ENCODE results near the gene SLC2A6.

SLC2A6 gene

DNA sequence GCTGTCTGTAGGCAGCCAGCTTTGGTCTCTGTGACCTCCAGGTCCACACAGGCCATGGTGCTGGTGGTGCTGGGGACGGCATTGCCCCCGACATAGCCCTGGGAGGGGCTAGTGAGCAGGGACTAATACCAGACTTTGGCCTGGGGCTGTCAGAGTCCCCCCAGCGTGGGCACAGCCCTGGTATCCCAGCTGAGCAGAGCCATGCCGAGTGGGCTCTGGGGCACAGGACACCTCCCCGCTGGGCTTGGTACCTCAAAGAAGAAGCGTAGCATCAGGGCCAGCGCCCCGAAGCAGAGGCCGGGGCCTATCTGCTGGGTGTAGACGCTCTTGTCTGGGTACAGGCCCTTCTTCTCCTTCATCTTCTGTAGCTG lies 36.3 kb upstream of the SLC2A6 start:
- DNase-seq: no peak

DNA sequence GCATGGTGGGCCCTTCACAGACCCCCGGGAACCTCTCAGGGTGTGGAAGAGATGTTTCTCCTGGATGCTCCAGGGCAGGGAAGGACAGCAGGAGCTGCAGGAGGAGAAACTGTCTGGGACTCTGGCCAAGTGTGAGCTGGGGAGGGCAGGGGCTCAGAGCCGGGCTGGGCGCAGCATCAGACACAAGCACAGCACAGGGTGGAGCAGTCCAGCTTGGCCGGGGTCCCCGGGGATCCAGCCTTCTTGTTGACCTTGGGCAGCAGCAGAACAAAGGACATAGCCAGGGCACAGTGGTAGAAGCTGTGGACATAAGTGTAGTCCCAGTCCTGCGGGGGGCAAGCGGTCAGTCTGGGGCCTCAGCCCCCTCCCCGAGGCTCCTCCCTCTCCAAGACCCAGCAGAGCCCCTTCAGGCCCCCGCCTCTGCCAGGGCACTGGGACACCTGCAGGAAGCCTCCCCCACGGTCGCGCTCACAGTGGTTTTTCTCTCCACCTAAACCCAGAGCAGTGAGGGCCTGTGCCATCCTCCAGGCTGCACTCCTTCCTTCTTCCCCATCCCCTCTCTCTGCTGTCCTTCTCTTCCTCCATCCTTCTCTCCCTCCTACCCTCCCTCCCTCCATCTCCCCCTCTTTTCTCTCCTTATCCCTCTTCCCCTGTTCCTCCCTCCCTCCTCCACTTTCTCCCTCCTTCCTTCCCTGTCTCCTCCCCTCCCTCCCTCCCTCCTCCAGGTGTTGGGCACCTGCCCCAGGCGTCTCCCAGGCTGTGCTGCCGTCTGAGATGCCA lies 35.8 kb upstream of the SLC2A6 start:
- peak; percentile 79 for DNase-seq

DNA sequence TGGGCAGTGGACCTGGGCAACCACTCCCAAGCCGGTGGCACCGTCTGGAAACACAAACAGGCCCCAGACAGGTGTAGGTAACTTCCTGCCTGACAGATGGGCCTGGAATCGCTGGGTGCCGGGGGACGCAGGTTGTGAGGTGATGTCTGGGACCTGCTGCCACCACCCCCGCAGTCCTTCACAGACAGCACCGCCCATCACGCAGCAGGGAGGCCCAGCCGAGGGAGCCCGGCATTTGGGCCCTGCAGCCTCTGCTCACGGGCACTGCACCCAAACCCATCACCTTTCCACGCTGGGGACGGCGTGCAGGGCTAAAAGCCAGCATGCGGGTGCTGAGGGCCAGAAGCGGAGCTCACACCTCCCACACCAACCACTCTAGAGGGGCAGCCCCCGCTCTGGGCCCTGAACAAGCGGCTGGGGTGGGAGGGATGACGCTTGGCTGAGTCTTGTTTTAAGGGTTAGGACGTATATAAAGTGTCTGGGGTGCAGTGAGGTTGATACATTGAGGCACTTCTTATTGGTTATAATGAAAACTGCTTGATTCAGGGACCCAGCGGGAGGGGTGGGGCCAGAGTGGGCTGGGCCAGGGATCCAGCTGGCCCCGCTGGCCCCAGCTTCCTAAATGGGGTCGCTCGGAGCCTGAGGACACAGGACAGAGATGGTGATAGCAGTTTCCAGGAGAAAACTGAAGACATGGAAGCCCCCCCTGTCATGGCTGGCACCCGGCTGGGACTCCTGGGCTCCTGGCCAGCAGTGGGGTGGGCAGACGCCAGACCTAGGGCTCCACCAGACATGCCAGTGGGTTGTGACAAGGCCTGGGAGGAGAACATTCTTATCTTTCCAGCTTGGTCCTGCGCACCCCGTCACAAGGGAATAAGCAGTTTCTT lies 34.6 kb upstream of the SLC2A6 start:
- DNase-seq: peak; percentile 64

DNA sequence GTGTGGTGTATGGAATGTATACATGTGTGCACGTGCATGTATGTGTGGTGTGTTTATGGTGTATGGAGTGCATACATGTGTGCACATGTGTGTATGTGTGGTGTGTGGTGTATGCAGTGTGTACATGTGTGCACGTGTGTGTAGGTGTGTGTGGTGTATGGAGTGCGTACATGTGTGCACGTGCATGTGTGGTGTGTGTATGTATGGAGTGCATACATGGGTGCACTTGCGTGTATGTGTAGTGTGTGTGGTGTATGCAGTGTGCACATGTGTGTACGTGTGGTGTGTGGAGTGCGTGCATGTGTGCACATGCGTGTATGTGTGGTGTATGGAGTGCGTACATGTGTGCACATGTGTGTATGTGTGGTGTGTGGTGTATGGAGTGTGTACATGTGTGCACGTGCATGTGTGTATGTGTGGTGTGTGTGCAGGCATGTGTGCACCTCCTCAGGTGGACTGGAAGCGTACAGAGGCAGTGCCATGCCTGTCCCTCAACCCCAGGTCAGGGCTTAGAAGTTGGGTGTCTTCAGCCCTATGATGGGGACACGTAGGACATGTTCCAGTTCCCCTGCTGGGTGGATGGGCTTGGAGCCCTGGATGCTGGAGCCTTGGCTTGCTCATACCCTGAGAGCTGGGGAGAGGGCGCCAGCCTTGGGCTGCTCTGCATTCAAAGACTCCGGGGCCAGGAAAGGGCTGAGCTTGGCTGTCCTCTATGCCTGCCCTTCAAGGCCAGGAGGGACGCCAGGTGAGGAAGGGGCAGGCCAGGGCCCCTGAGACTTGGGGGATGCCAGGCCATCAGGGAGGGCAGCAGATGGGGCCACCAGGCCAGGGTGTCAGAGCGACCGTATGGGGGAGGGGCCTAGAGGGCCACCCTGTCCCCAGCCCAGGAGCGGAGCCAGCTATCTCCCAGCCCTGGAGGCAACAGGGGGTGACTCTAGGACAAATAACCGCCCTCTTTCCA lies 33.6 kb upstream of the SLC2A6 start:
- DNase-seq: no peak

DNA sequence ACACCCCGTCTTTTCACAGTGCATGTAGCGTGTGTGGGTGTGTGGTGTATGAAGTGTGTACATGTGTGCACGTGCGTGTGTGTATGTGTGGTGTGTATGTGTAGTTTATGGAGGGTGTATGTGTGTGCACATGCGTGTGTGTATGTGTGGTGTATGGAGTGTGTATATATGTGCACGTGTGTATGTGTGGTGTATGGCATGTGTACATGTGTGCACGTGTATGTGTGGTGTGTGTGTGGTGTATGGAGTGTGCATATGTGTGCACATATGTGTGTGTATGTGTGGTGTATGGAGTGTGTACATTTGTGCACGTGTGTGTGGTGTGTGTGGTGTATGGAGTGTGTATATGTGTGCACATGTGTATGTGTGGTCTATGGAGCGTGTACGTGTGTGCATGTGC lies 32.7 kb upstream of the SLC2A6 start:
- no peak for DNase-seq

DNA sequence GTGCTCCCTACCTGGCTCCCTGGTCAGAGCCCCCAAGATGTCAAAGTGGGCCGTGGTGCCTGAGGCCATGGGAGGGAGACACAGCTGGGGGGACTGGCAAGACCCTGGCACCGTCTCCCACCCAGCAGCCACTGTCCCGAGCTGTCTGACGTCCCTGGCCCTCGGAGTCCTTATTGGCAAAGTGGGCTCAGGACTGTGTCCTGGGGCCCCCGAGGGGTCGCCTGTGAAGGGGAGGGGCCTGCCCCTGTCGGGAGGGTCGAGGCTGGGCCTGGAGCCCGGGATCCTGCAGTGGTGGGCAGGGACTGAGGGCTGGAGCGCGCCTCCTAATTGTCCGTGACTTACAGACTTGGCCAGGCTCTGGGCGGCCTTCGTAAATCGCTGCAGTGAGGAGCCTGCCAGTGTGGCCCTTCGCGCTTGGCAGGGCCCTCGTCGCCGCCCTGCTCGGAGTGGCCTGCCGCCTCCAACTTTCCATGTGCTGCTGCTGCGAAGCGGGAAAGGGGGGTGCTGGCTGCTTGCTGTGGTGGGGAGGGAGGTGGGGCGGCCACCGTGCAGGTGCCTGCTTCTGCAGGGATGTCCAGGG lies 32.1 kb upstream of the SLC2A6 start:
- no peak for DNase-seq

DNA sequence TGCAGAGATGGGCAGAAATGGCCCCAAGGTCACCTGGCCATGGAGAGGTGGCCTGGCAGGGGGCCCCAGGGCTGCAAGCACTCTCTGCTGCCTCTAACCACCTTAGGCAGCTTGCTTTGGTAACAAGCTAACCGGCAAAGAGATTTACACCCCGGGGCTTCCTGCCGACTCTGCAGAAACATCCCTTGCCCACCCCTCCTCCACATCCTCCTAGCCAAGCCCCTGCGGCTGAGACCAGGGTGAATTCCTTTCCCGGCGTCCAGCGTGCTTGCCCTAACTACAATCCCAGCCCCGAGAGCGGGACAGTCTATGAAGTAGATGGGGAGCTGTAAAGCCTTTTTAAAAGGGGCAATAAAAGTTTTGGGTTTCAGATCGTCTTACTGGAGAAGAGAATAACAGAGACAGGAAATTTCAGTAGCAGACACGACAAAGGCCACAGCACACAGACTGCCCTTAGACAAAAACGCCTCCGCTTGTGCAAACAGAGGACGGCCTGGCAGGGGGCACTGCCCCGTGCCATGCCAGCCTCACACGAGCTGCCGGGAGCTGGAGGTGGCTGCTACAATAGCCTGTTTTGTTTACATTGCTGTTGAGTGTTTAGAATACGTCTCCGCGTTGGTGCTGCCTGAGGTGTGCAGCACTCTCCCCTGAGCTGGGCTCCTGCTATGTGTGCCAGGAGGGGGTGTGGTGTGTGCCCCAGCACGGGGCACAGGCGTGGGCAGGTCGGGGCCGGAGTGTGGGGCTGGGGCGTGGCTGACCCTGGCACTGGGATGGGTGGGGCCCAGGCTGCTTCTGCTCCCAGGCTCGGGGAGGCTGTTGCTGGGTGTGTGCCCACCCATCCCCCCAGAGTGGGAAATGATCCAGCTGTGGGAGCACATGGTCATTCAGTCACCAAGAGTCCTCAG lies 30.5 kb upstream of the SLC2A6 start:
- DNase-seq: peak; percentile 83

DNA sequence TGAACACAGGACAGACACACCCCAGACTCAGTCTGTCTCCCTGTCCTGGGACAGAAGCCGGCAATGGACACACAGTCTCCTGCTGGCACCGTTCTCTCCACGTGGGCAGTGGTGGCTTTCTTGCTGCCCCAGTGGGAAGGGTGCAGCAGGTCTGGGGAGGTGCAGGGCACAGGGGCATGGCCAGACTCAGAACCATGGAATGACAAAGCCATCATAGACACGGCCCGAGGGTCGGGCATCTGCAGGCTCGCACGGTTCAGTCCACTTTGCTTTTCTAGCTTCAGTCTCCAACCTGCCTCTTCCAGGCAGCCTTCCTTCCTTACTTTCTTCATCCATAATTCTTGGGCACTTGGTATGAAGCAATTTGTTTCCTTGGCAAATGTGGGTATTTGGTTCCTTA lies 29.1 kb upstream of the SLC2A6 start:
- no peak for DNase-seq

DNA sequence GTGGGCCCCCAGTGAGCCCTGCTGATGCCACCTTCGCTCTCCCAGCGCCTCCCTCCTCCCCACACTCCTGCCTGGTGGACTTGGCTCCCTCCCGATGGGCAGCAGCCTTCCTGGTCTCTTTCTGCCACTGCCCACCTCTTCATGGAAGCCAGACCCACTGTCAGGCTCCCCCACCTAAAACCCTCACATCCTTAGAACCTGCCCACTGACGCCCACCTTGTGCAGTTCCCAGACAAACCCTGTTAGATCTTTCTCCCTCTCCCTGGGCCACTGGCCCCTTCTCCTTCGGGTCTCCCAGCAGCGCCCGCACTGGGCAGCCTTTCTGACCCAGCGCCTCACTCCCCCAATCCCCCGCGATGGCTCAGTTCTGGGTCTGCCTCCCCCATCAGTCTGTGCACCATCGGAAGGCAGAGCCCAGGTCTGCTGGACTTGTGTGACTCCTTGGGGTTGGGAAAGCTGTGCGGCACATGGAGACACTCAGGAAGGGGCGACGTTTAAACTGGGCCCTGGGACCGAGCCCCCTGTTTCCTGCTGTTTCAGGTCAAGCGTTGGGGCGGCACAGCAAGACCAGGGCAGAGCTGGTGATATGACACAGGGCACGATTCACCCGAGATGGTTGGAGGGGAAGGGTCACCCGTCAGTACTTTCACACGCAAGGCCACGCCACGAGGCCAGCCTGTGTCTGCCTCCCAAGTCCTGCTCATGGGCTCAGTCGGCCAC lies 28.5 kb upstream of the SLC2A6 start:
- DNase-seq: no peak

DNA sequence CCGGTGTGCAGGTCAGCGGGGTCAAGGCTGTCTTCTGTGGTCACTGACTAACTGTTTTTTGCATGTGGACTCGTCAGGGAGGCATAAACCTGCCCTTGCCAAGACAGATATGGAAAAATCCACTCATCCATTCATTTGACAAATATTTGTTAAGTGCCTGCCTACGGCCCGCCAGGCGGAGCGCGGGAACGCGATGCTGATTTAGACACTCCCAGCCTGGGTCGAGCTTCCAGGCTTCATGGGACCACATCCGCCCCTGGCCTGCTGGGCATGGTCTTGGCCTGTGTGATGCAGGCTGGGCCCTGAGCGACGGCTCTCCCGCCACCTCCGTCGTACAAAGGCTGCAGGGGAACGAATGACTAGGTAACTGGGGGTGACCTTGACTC lies 27.7 kb upstream of the SLC2A6 start:
- no peak for DNase-seq

DNA sequence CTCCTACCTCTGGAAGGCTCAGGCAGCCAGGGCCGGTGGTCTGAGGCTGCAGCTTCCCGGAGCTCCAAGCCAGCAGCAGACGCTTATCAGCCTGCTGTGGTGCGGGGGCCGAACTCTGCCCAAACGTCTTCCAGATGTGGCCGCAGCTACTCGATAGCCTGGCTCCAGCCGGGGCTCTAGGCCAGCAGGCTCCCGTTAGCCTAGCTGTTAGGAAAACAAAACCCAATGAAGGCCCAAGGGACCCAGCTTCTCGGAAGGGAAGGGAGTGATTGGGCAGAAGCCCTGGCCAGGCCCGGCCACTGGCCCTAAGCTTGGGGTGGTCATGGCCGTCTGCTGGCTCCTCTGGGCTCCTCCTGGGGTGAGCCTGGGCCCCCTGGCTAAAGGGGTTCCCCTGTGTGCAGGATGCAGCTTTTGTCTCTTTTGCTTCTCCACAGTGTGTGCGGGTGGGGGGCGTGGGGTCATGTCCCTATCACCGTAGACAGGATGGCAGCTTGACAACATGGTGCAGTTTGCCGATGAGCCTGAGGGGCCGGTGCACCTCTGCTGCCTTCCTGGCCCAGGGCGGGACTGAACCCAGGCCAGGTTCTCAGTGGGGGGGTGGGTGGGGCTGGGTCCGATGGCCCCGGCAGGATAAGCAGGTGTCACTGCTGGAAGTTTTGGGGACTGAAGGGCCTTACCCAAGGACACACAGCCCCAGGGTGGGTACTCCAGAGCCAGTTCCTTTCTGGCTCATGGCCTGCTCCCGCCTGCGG lies 27.2 kb upstream of the SLC2A6 start:
- no peak for DNase-seq

DNA sequence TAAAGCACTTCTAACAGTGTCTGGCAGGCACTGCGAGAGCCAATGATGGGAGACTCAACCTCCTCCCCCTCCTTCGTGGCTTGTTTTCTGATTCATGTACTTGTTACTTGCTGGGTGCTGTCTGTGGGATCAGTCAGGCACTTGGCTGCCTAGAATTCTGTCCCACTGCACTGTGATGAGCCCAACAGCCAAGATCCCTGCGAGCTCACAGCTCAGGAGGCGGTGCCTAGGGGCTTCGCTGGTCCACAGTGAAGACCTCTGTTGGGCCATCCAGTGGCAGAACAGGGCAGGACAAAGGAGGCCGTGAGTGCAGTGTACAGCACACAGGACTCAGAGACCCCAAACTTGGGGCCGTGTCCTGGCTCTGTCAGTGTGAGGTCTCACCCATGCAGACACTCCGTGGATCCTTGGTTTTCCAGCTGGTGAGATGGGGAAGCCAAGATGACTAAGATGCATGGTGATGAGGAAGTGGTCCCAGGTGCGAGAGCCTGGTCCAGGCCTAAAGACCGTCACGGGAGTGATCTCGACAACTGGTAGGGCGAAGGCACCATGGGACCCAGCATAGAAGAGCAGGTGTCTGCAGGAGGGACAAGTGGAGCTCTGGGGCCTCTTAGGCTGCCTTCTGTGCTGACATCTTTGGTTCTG lies 26.4 kb upstream of the SLC2A6 start:
- no peak for DNase-seq

DNA sequence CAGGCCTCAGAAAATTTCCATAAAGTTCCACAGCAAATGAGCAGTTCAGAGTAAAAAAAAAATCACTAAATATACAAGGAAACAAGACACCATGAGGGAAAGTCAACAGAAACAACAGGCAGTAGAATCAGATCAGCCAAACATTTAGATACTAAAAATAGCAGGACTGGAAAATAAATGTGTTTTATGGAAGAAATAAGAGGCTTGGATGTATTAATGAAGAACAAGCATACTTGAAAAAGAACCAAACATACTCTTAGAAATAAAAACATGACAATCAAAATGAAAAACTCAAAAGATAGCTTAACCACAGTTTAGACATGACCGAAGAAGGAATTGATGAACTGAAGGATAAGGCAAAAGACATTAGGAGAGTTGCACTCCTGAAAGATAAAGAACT lies 23.2 kb upstream of the SLC2A6 start:
- no peak for DNase-seq

DNA sequence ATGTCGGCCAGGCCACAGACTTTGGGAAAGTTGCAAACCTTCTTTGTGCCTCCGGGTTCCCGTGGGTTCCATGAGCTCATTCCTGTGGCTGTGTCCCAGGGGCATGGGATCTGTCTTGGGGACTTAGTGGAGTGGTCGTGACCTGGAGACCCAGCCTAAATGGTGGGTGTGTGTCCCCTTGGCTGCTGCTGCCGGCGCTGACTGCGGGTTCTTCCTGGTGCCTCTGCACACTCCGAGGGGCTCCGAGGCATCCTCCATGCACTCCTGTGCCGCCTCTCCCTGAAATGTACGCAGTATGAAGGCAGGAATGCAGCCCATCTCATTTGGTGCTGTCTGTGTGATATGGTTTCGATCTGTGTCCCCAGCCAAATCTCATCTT lies 21.0 kb upstream of the SLC2A6 start:
- DNase-seq: no peak

DNA sequence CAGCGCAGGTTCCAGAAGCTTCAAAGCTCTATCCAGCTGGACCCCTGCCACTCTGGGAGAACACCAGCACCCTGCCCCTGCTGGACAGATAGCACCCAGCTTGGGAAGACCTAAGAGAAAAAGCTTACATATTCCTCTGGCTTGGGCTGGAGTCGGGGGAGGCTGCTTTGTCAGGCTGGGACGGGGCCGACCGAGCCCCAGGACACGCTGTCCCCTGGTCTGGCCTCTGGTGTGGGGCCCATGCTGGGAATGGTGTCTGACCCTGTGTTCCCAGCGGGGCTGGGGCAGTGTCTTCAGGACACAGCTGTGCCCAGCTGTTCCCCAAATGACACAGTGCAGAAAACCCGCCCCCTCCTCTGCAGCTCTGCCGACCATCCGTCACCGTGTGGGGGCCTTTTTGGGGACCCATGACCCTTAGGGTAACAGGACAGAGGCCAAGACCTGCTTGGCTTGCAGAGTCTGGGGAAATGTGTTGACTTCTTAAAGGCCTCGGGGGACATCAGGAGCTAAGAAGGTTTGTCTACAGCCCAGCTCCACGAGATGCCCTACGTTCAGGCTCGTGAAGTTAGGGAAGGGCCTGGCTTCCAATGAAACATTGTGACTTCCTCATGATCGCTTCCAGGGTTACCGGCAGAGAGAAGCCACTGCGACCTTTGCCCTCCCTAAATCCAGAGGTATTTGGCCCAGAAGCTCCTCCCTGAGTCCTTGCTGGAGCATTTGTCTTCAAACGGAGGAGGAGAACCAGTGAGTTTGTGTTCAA lies 20.4 kb upstream of the SLC2A6 start:
- no peak for DNase-seq

DNA sequence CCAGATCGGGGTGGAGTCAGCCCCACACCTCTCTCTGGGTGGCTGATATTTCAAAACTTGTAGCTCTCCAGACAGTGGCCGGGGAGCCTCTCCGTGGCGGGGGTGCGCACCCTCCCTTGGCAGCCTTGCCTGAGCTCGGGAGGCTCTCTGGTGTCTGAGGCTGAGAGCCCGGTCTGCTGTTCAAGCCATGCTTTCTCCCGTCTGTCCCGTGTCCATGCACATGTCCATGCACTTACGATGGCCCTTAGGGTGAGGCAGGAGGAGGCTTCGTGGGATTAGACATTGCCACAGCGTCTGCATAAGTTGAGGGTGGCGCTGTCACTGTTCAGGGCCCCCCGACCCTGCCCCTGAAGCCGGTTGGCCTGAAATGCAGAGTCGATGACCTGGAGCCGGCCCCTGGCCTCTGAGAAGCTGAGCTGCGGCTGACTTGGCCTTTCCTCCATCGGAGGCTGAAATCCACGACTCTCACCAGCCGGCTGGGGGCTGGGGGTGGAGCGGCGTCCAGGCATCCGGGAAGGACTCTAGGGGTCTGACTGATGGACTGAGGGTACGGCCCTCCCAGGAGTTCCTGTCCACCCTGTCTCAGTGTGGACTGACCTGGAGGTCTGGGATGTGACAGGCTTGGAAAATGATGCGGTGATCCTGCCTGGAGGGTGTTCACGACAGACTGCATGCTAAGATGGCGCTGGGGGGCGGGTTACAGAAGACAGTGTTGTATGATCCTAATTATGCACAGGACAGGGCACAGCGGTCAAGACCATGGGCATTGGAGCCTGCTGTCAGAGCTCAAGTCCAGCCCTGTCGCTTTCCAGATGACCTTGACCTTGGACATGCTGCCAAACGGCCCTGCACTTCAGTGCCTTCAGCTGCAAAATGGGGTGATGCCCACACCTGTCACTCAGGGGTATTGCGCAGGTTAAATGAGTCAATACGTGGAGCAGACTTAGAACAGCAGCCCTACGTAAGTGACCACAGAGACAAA lies 18.3 kb upstream of the SLC2A6 start:
- DNase-seq: no peak

Measured in DMS79 treated with DMSO at 0.1 percent for 48 hours (cell line).